BE2C (cell line): ENCODE results near the gene AFG1L.

ENCODE experiments used
- DNase-seq: peaks from one replicate; pipeline ENCODE4 v3.0.0-alpha.2; 2020
- H3K27me3 ChIP-seq: fragments of 250-450 bp; sonication (Bioruptor Pico); 2 replicates; pipeline ENCODE4 v1.5.1; 2020; ENCODE audit warnings: mild to moderate bottlenecking
- H3K36me3 ChIP-seq: fragments of 250-450 bp; sonication (Bioruptor Pico); 2 replicates; pipeline ENCODE4 v1.5.1; 2020; ENCODE audit warnings: mild to moderate bottlenecking
- H3K4me1 ChIP-seq: fragments of 250-450 bp; sonication (Bioruptor Pico); 2 replicates; pipeline ENCODE4 v1.5.1; 2020
- H3K4me3 ChIP-seq: 2 replicates; pipeline ENCODE4 v1.5.1; 2011; ENCODE audit warnings: low read depth, low read length
- H3K9me3 ChIP-seq: fragments of 250-450 bp; sonication (Bioruptor Pico); 2 replicates; pipeline ENCODE4 v1.5.1; 2020
- TF ChIP-seq, protein P1 (sequence below): IDR thresholded peaks from 2 replicates; pipeline ENCODE4 v1.5.1; 2012; ENCODE audit warnings: mild to moderate bottlenecking, low read depth, low read length

The AFG1L gene

DNA sequence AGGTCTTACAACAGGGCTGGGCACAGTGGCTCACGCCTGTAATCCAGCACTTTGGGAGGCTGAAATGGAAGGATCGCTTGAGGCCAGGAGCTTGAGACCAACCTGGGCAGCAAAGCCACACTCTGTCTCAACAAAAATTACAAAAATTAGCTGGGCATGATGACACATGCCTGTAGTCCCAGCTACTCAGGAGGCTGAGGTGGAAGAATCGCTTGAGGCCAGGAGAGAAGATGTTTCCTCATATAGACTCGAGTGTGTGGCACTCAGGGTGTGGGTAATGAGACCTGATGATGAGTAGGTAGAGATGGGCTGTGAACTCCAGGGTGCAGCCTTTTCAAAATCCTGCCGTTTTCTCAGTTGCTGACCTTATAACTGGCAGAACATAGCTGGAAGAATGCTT is 140.5 kb downstream of the AFG1L start:
- Histone ChIP-seq H3K36me3 (no peaks in the 10 kb centered on the region), H3K9me3 (no peaks in the 10 kb centered on the region), H3K27me3 (no peaks in the 10 kb centered on the region), H3K4me3 (no peak overlapping the region), H3K4me1 (no peaks in the 10 kb centered on the region)
- no peak for DNase-seq
- TF ChIP-seq, protein P1, sequence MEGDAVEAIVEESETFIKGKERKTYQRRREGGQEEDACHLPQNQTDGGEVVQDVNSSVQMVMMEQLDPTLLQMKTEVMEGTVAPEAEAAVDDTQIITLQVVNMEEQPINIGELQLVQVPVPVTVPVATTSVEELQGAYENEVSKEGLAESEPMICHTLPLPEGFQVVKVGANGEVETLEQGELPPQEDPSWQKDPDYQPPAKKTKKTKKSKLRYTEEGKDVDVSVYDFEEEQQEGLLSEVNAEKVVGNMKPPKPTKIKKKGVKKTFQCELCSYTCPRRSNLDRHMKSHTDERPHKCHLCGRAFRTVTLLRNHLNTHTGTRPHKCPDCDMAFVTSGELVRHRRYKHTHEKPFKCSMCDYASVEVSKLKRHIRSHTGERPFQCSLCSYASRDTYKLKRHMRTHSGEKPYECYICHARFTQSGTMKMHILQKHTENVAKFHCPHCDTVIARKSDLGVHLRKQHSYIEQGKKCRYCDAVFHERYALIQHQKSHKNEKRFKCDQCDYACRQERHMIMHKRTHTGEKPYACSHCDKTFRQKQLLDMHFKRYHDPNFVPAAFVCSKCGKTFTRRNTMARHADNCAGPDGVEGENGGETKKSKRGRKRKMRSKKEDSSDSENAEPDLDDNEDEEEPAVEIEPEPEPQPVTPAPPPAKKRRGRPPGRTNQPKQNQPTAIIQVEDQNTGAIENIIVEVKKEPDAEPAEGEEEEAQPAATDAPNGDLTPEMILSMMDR: no peak

DNA sequence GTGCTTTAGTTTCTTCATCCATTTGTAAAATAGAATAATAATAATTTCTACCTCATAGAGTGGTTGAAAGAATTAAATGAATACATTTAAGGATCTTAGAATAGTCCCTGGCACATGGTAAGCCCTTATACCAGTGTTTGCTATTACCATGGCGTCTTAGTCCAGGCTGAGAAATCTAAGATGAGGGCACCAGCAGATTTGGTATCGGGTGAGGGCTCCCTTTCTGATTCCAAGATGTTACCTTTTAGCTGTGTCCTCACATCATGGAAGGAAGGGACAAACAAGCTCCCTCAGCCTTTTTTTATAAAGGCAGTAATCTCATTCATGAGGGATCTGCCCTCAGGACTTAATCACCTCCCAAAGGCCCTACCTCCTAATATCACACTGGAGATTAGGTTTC is 141.9 kb downstream of the AFG1L start:
- TF ChIP-seq, protein P1: no peak
- Histone ChIP-seq H3K4me3 (no peak overlapping the region), H3K36me3 (no peaks in the 10 kb centered on the region), H3K9me3 (no peaks in the 10 kb centered on the region), H3K4me1 (no peaks in the 10 kb centered on the region), H3K27me3 (no peaks in the 10 kb centered on the region)
- no peak for DNase-seq

DNA sequence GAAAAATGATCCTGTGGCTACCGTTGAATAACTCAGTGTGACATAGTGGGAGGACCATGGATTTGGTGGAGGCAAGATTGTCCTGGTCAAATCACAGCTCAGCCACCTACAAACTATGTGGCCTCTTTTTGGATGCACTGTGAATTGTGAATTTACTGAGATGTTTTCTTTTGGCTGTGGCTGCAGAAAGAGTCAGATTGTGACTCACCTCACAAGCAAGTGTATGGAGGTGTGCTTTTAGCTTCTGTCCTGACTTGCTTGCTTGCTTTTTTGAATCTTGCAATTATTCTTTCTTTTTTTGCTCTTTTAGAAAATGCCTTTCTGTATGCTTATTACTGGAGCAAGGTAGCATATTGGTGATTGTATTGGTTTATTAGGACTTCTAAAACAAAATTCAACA is 143.0 kb downstream of the AFG1L start:
- DNase-seq: no peak
- Histone ChIP-seq H3K9me3 (no peaks in the 10 kb centered on the region), H3K4me3 (no peak overlapping the region), H3K27me3 (no peaks in the 10 kb centered on the region), H3K36me3 (no peaks in the 10 kb centered on the region), H3K4me1 (no peaks in the 10 kb centered on the region)
- TF ChIP-seq, protein P1: no peak

DNA sequence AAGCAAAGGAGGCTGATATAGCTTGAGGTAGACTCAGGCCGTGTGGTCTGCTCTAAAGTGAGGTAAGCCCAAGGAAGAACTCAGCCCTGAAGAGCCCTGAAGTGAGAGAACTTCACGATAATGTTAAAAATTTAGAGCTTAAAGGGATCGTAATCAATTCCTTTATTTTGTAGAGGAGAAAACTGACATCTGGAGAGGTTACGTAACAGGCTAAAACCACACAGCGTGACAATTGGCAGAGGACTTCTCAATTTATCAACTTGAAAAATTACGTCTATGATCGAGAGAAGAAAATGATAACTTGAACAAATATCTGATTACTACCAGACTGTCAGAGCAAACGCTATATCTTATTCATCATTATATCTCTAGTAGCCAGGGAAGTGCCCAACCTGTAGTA is 144.1 kb downstream of the AFG1L start:
- TF ChIP-seq, protein P1: no peak
- Histone ChIP-seq H3K36me3 (no peaks in the 10 kb centered on the region), H3K4me1 (no peaks in the 10 kb centered on the region), H3K4me3 (no peak overlapping the region), H3K9me3 (no peaks in the 10 kb centered on the region), H3K27me3 (no peaks in the 10 kb centered on the region)
- no peak for DNase-seq

DNA sequence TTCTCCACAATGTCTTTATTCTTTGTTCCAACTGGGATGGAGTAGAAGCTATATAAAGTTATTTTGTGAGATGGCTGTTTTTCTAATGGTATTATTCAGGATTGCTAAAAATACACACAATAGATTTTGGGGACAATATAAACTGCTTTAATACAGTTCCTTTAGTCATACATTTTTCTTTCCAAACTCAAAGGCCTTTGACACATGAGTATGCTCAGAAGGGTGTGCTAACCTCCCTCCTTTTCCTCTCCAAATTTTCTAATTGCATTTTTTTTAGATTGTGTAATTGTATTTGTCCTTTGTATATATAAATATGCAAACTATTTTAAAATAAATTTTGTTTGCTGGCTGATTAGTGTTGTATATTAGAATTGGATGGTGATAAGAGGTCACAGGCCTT is 146.3 kb downstream of the AFG1L start:
- H3K9me3 ChIP-seq: no peaks in the 10 kb centered on the region

DNA sequence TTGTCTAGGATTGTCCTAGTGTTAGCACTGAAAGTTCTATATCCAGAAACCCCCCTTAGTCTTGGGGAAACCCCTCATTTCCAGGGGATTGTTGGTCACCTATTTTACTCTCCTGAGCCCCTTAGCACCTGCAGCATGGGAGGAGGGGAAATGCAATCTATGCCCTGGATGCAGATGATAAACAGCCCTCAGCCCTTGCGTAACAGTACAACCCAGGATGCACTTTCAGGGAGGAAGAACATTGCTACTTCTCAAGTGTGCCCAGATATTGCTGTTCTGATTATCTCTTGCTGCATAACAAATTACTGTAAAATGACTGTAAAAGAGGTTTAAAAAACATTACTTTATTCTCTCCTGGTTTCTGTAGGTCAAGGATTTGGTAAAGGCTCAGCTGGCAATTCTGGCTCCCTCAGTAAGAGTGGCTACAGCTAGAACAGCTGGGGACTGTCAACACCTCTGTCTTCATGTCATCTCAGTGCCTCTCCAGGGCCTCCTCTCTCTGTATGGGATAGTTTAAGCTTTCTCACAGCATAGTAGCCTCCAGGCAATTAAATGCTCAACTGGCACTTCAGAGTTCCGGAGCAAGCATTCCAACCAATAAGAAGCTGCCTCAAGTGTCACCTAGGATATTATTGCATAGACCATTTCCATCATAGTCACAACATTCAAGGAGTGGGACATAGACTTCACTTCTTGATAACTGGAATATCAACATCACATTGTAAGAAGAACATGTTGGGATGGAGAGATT is 148.1 kb downstream of the AFG1L start:
- H3K36me3 ChIP-seq: no peaks in the 10 kb centered on the region
- no peak for DNase-seq

More for the DNA sequence above, 146.3 kb downstream of the AFG1L start:
- H3K4me1 ChIP-seq: no peaks in the 10 kb centered on the region
- TF ChIP-seq, protein P1: no peak
- H3K4me3 ChIP-seq: no peak overlapping the region
- H3K36me3 ChIP-seq: no peaks in the 10 kb centered on the region
- no peaks in the 10 kb centered on the region for H3K27me3 ChIP-seq
- no peak for DNase-seq

More for the DNA sequence above, 148.1 kb downstream of the AFG1L start:
- no peaks in the 10 kb centered on the region for H3K27me3 ChIP-seq
- no peaks in the 10 kb centered on the region for H3K9me3 ChIP-seq
- TF ChIP-seq, protein P1: no peak
- H3K4me1 ChIP-seq: no peaks in the 10 kb centered on the region
- H3K4me3 ChIP-seq: no peak overlapping the region
